Nephron (organoid): Measurements from ENCODE around the gene ATP8B4.
"Not testable (repeated sequence)": the region's sequence is repeated elsewhere in the genome, so short reads cannot be mapped to it uniquely, and the experiment has no call there.

ENCODE experiments used
- H3K27ac Mint-ChIP-seq, 3 experiments: 2 replicates each; pipeline ENCODE4 v1.8.0; 2020; ENCODE audit warnings: mixed read lengths in 3 of 3, mild to moderate bottlenecking in 2 of 3, moderate library complexity in 1 of 3
- H3K27me3 Mint-ChIP-seq: 2 replicates; pipeline ENCODE4 v1.8.0; 2021; ENCODE audit warnings: low read depth, mild to moderate bottlenecking, moderate library complexity, mixed read lengths
- H3K36me3 Mint-ChIP-seq: 2 replicates; pipeline ENCODE4 v1.8.0; 2020; ENCODE audit warnings: low read depth, mixed read lengths
- H3K4me1 Mint-ChIP-seq: 2 replicates; pipeline ENCODE4 v1.8.0; 2020; ENCODE audit warnings: mixed read lengths
- H3K4me3 Mint-ChIP-seq, 3 experiments: 2 replicates each; pipeline ENCODE4 v1.8.0; 2020; ENCODE audit warnings: mild to moderate bottlenecking in 3 of 3, mixed read lengths in 3 of 3, moderate library complexity in 2 of 3
- H3K9me3 Mint-ChIP-seq: 2 replicates; pipeline ENCODE4 v1.8.0; 2020; ENCODE audit warnings: mixed read lengths
- CTCF ChIP-seq, 3 experiments: fragments of 200-600 bp; sonication (generic); IDR thresholded peaks; one replicate each; pipeline ENCODE4 v1.5.0; 2021; ENCODE audit warnings: antibody characterized with exemption in 3 of 3; ENCODE audit not compliant: unreplicated experiment in 3 of 3

ATP8B4 gene

DNA sequence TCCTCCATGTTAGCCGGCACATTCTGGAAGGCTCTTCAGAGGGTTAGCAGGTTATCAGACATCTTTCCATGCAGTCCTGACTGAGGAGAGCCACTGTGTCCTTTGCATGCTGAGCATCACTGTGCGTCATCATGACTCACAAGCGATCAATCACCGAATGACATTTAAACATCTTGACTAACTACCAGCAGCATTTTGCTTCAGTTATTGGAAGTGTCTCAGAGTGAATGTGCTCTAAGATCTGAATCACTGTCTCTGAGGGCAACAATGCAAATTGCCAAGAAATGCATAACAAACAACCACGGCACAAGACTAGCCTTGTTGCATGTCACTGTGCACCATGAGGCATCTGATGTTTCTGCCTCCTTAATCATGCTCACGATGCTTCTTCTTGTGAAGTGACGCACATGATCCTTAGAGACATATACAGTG, 18.3 kb upstream of the ATP8B4 start:
- no peak for TF ChIP-seq CTCF (IDR thresholded peaks at IDR 0.05; ENCODE audit: unreplicated experiment in 3 of 3)
- H3K36me3 Mint-ChIP-seq, result no peaks in the 10 kb centered on the region
- H3K4me3 Mint-ChIP-seq, result no peak overlapping the region
- peaks cover 3% of the 10 kb centered on the region for H3K4me1 Mint-ChIP-seq
- H3K27me3 Mint-ChIP-seq, result no peaks in the 10 kb centered on the region
- H3K9me3 Mint-ChIP-seq, result peaks cover under 1% of the 10 kb centered on the region
- no peak overlapping the region for H3K27ac Mint-ChIP-seq

DNA sequence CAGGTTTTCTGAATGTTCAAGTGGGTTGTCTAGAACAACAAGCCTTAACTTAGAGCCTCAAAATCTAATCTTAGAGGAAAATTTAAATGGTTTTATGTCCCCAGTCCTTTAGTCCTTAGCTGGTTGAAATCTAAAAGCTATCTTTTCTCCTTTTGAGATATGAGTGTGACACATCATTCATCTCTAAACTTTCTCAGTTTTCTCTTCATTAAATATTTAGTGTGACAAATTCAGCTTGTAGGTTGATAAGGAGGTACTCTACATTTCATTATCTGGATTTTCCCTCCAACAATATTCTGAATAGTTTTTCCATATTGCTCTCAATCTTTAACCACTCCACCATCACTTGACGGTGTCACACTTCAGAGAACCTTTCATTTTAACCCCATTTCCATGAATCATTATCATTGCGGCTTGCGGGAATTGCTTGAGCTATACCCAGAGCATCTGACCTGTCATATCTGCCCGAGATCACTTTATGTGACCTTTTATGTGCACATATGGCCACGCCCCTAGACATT, 16.1 kb upstream of the ATP8B4 start:
- Mint-ChIP-seq H3K36me3 (no peaks in the 10 kb centered on the region), H3K4me3 (no peak overlapping the region), H3K9me3 (peaks cover 3% of the 10 kb centered on the region), H3K4me1 (peaks cover 3% of the 10 kb centered on the region), H3K27me3 (no peaks in the 10 kb centered on the region), H3K27ac (no peak overlapping the region)
- no peak for TF ChIP-seq CTCF (IDR thresholded peaks at IDR 0.05; ENCODE audit: unreplicated experiment in 3 of 3)

DNA sequence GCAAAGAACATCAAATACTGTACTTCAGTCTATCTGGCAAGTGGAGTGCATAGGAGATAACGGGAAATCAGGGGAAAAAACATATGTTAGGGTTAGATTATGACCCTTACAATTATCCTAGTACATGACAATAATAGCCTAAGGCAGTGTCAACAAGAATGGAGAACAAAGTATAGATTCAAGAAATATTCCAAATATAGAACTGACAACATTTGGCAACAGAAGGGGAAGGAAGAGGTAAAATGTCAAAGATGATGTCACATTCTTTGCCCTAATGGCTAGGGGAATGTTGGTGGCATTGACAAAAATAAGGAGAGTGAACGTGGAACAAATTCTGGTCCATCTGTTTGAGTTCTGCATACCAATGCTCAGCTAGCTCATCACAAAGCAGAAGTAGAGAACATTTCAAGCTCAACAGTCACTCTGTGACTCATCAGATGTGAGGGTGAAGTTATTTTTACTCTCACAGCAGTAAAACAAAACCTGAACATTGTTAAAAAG, 15.5 kb upstream of the ATP8B4 start:
- H3K36me3 Mint-ChIP-seq, result no peaks in the 10 kb centered on the region
- peaks cover 3% of the 10 kb centered on the region for H3K9me3 Mint-ChIP-seq
- no peak for TF ChIP-seq CTCF (IDR thresholded peaks at IDR 0.05; ENCODE audit: unreplicated experiment in 3 of 3)
- no peak overlapping the region for H3K27ac Mint-ChIP-seq
- H3K4me1 Mint-ChIP-seq, result peaks cover 3% of the 10 kb centered on the region
- no peak overlapping the region for H3K4me3 Mint-ChIP-seq
- H3K27me3 Mint-ChIP-seq, result no peaks in the 10 kb centered on the region

- H3K36me3 Mint-ChIP-seq, H3K9me3 Mint-ChIP-seq, H3K4me1 Mint-ChIP-seq, H3K27ac Mint-ChIP-seq, H3K27me3 Mint-ChIP-seq, H3K4me3 Mint-ChIP-seq: not testable (repeated sequence)
These were observed 13.4 kb upstream of the ATP8B4 start for GRCh38 chr15:50132251-50132984.

- Mint-ChIP-seq H3K27ac (no peak overlapping the region), H3K9me3 (peaks cover 3% of the 10 kb centered on the region), H3K27me3 (peaks cover 3% of the 10 kb centered on the region), H3K36me3 (no peaks in the 10 kb centered on the region), H3K4me1 (peaks cover 11% of the 10 kb centered on the region), H3K4me3 (no peak overlapping the region)
- no peak for TF ChIP-seq CTCF (IDR thresholded peaks at IDR 0.05; ENCODE audit: unreplicated experiment in 3 of 3)
These were observed 12.6 kb upstream of the ATP8B4 start for GRCh38 chr15:50131617-50132016.

- Mint-ChIP-seq H3K4me1 (peaks cover 12% of the 10 kb centered on the region), H3K9me3 (peaks cover 8% of the 10 kb centered on the region), H3K27me3 (peaks cover 3% of the 10 kb centered on the region), H3K36me3 (no peaks in the 10 kb centered on the region), H3K27ac (no peak overlapping the region), H3K4me3 (no peak overlapping the region)
- TF ChIP-seq CTCF (IDR thresholded peaks at IDR 0.05; ENCODE audit: unreplicated experiment in 3 of 3), result no peak
These were observed 9.2 kb upstream of the ATP8B4 start for GRCh38 chr15:50128266-50128665.
